H9 (cell line): ENCODE measurements around the gene ABCA1. TPM values are rescaled to one million over a fixed set of nuclear protein-coding genes. Genes with fewer than 3 reads are reported as not detected.

Source experiments
- DNase-seq: peaks from one replicate; pipeline ENCODE4 v3.0.0-alpha.2; 2017
- H2AFZ ChIP-seq: one replicate; pipeline ENCODE4 v1.6.1; 2013; ENCODE audit warnings: mild to moderate bottlenecking, low read length, control low read depth, moderate library complexity
- H2AK5ac ChIP-seq: 2 replicates; pipeline ENCODE4 v1.6.1; 2013; ENCODE audit warnings: low read length, control low read depth, mixed read lengths; ENCODE audit not compliant: insufficient read length
- H2BK120ac ChIP-seq: one replicate; pipeline ENCODE4 v1.6.1; 2013; ENCODE audit warnings: low read depth, mild to moderate bottlenecking, low read length, control low read depth, inconsistent platforms; ENCODE audit not compliant: poor library complexity, severe bottlenecking
- H2BK12ac ChIP-seq: 2 replicates; pipeline ENCODE4 v1.6.1; 2013; ENCODE audit warnings: low read length, control low read depth, mixed read lengths, low read depth; ENCODE audit not compliant: insufficient read length
- H2BK15ac ChIP-seq: 2 replicates; pipeline ENCODE4 v1.6.1; 2013; ENCODE audit warnings: low read depth, low read length, control low read depth
- H2BK20ac ChIP-seq: one replicate; pipeline ENCODE4 v1.6.1; 2013; ENCODE audit warnings: low read depth, mild to moderate bottlenecking, low read length, control low read depth, inconsistent platforms; ENCODE audit not compliant: poor library complexity, severe bottlenecking
- H2BK5ac ChIP-seq: 2 replicates; pipeline ENCODE4 v1.6.1; 2013; ENCODE audit warnings: low read length, control low read depth, mixed read lengths; ENCODE audit not compliant: insufficient read length
- H3K14ac ChIP-seq: 2 replicates; pipeline ENCODE4 v1.6.1; 2013; ENCODE audit warnings: low read length, control low read depth; ENCODE audit not compliant: insufficient read depth
- H3K18ac ChIP-seq: 2 replicates; pipeline ENCODE4 v1.6.1; 2013; ENCODE audit warnings: low read depth, mild to moderate bottlenecking, mixed read lengths, low read length, control low read depth; ENCODE audit not compliant: insufficient read length
- H3K23ac ChIP-seq: 2 replicates; pipeline ENCODE4 v1.6.1; 2013; ENCODE audit warnings: low read length, control low read depth, mixed read lengths, low read depth; ENCODE audit not compliant: insufficient read length
- H3K23me2 ChIP-seq: 2 replicates; pipeline ENCODE4 v1.6.1; 2013; ENCODE audit warnings: low read depth, mild to moderate bottlenecking, mixed read lengths, low read length, control low read depth; ENCODE audit not compliant: insufficient read length, poor library complexity, severe bottlenecking
- H3K27ac ChIP-seq: 2 replicates; pipeline ENCODE4 v1.5.1; 2013; ENCODE audit warnings: low read length, control low read depth, mixed read lengths, low read depth; ENCODE audit not compliant: insufficient read length
- H3K27me3 ChIP-seq: 2 replicates; pipeline ENCODE4 v1.6.1; 2013; ENCODE audit warnings: low read length, control low read depth, inconsistent platforms; ENCODE audit not compliant: insufficient read depth
- H3K4ac ChIP-seq: 2 replicates; pipeline ENCODE4 v1.6.1; 2013; ENCODE audit warnings: low read depth, mild to moderate bottlenecking, control low read depth, inconsistent platforms, low read length, moderate library complexity
- H3K4me1 ChIP-seq: 2 replicates; pipeline ENCODE4 v1.6.1; 2013; ENCODE audit warnings: low read length, control low read depth, inconsistent platforms; ENCODE audit not compliant: insufficient read depth
- H3K4me2 ChIP-seq: 2 replicates; pipeline ENCODE4 v1.6.1; 2013; ENCODE audit warnings: low read length, control low read depth, mixed read lengths; ENCODE audit not compliant: insufficient read length, insufficient read depth
- H3K56ac ChIP-seq: 2 replicates; pipeline ENCODE4 v1.6.1; 2013; ENCODE audit warnings: low read depth, mild to moderate bottlenecking, mixed read lengths, low read length, control low read depth; ENCODE audit not compliant: insufficient read length
- H3K79me1 ChIP-seq: 2 replicates; pipeline ENCODE4 v1.6.1; 2013; ENCODE audit warnings: low read depth, mild to moderate bottlenecking, moderate library complexity, low read length, control low read depth, inconsistent platforms; ENCODE audit not compliant: insufficient read depth, poor library complexity, severe bottlenecking
- H3K79me2 ChIP-seq: 2 replicates; pipeline ENCODE4 v1.6.1; 2013; ENCODE audit warnings: low read length, control low read depth, inconsistent platforms; ENCODE audit not compliant: insufficient read depth
- H3K9ac ChIP-seq: 2 replicates; pipeline ENCODE4 v1.6.1; 2013; ENCODE audit warnings: low read length, control low read depth, mixed read lengths; ENCODE audit not compliant: insufficient read length; ENCODE audit errors: extremely low read depth
- H3K9me3 ChIP-seq: one replicate; pipeline ENCODE4 v1.6.1; 2013; ENCODE audit warnings: low read depth, low read length, inconsistent platforms; ENCODE audit not compliant: control insufficient read depth
- H3T11ph ChIP-seq: one replicate; pipeline ENCODE4 v1.6.1; 2013; ENCODE audit warnings: mild to moderate bottlenecking, low read length, control low read depth, inconsistent platforms
- H4K20me1 ChIP-seq: one replicate; pipeline ENCODE4 v1.6.1; 2013; ENCODE audit not compliant: control insufficient read depth, insufficient read length, insufficient read depth
- H4K5ac ChIP-seq: 2 replicates; pipeline ENCODE4 v1.6.1; 2013; ENCODE audit warnings: low read depth, mild to moderate bottlenecking, mixed read lengths, low read length, control low read depth; ENCODE audit not compliant: insufficient read length
- H4K8ac ChIP-seq: replicated peaks from 2 replicates; pipeline ENCODE4 v1.6.1; 2013; ENCODE audit warnings: low read length, control low read depth, mixed read lengths, low read depth; ENCODE audit not compliant: insufficient read length
- H4K91ac ChIP-seq: 2 replicates; pipeline ENCODE4 v1.6.1; 2013; ENCODE audit warnings: low read depth, mild to moderate bottlenecking, moderate library complexity, mixed read lengths, low read length, control low read depth; ENCODE audit not compliant: insufficient read length
- H3K27ac Mint-ChIP-seq, 3 experiments: 2 replicates in 2 of 3; 3 replicates in 1 of 3; pipeline ENCODE4 v1.8.0; 2020 to 2021; ENCODE audit warnings: mixed read lengths in 3 of 3, mild to moderate bottlenecking in 1 of 3, moderate library complexity in 1 of 3
- H3K27me3 Mint-ChIP-seq: 2 replicates; pipeline ENCODE4 v1.8.0; 2021; ENCODE audit warnings: low read depth, mild to moderate bottlenecking, moderate library complexity, mixed read lengths
- H3K36me3 Mint-ChIP-seq, 3 experiments: 2 replicates in 2 of 3; 3 replicates in 1 of 3; pipeline ENCODE4 v1.8.0; 2020 to 2021; ENCODE audit warnings: low read depth in 3 of 3, mixed read lengths in 3 of 3; ENCODE audit not compliant: insufficient read depth in 1 of 3
- H3K4me1 Mint-ChIP-seq, 2 experiments: 2 replicates each; pipeline ENCODE4 v1.8.0; 2020; ENCODE audit warnings: mixed read lengths in 2 of 2
- H3K4me3 Mint-ChIP-seq, 2 experiments: 2 replicates in 1 of 2; 3 replicates in 1 of 2; pipeline ENCODE4 v1.8.0; 2020 to 2021; ENCODE audit warnings: mild to moderate bottlenecking in 2 of 2, mixed read lengths in 2 of 2, moderate library complexity in 1 of 2
- H3K9me3 Mint-ChIP-seq, 2 experiments: 2 replicates in 1 of 2; 3 replicates in 1 of 2; pipeline ENCODE4 v1.8.0; 2020; ENCODE audit warnings: mild to moderate bottlenecking in 2 of 2, mixed read lengths in 2 of 2, moderate library complexity in 1 of 2
- CTCF ChIP-seq: fragments of 200-600 bp; sonication (generic); conservative IDR thresholded peaks from 3 replicates; pipeline ENCODE4 v1.8.0; 2021; ENCODE audit warnings: antibody characterized with exemption, mild to moderate bottlenecking
- WGBS: extraction: QIAGEN DNeasy Blood & Tissue Kit; methylation state at CpG from one replicate; pipeline ENCODE4 v1.1.7; 2013; ENCODE audit warnings: missing lambda C conversion rate, low lambda C conversion rate, mixed read lengths; ENCODE audit not compliant: insufficient read length; ENCODE audit errors: extremely low coverage; 5-methylcytosine and 5-hydroxymethylcytosine counted together
- total RNA-seq: library from RNA; stranded (reverse); gene quantifications from 2 replicates; pipeline ENCODE4 v1.2.1, GENCODE V29; 2021

The ABCA1 gene
- total RNA-seq, 1 experiment from 2014 or later: 16.6 TPM

GRCh38 chr9:104835161-104835560, 92.8 kb downstream of the ABCA1 start:
- Histone ChIP-seq H3T11ph (no peak overlapping the region), H3K9ac (no peak overlapping the region), H3K18ac (no peak overlapping the region), H3K27ac (no peak overlapping the region), H3K9me3 (no peaks in the 10 kb centered on the region), H3K4me1 (no peaks in the 10 kb centered on the region), H3K4me2 (no peak overlapping the region), H2BK5ac (no peak overlapping the region), H2BK12ac (no peak overlapping the region), H2AFZ (no peak overlapping the region), H3K27me3 (no peaks in the 10 kb centered on the region; the same call in 1 of the 2 replicates), H3K23me2 (no peaks in the 10 kb centered on the region), H4K20me1 (no peaks in the 10 kb centered on the region), H2BK15ac (no peak overlapping the region), H3K56ac (no peak overlapping the region), H3K79me2 (no peaks in the 10 kb centered on the region), H2AK5ac (no peak overlapping the region), H4K5ac (no peak overlapping the region), H3K23ac (no peak overlapping the region), H2BK20ac (no peak overlapping the region), H3K79me1 (no peaks in the 10 kb centered on the region), H2BK120ac (no peak overlapping the region), H3K14ac (no peak overlapping the region), H4K8ac (no peak overlapping the region), H4K91ac (no peak overlapping the region), H3K4ac (no peak overlapping the region)
- Mint-ChIP-seq H3K36me3 (peaks cover 9 to 53% (median 45%) of the 10 kb centered on the region in 3 experiments; a peak in 6 of 7 replicates), H3K4me1 (peaks cover 0 to 7% of the 10 kb centered on the region in 2 experiments; a peak in 2 of 4 replicates), H3K27me3 (no peaks in the 10 kb centered on the region), H3K4me3 (no peak overlapping the region), H3K9me3 (no peaks in the 10 kb centered on the region), H3K27ac (peak overlapping the region in 2 of 3 experiments; percentile 11 to 57; a peak in 1 of 7 replicates)
- no peak for TF ChIP-seq CTCF
- no CpG with 5 or more reads among the region's 3 CpGs for WGBS
- no peak for DNase-seq
